CMK (cell line): ENCODE results near the gene UMPS.
"Not testable (repeated sequence)": the region's sequence is repeated elsewhere in the genome, so short reads cannot be mapped to it uniquely, and the experiment has no call there.

ENCODE experiments used
- DNase-seq: peaks from one replicate; pipeline ENCODE4 v3.0.0-alpha.2; 2010; ENCODE audit warnings: low read depth

Gene UMPS

DNA sequence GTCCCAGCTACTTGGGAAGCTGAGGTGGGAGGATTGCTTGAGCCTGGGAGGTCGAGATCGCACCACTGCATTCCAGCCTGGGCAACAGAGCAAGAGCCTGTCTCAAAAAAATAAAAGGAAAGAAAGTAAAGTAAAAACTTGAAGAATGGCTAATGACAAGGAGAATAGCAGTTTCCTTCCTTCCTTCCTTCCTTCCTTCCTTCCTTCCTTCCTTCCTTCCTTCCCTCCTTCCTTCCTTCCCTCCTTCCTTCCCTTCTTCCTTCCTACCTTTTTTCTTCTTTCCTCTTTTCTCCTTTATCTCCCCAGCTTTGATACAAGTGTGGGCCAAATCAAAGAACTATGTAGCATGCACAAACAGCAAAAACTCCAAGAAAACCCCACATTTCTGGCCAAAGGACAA is 23.0 kb upstream of the UMPS start:
- not testable (repeated sequence) for DNase-seq

GRCh38 chr3:124707656-124708062 is 22.6 kb upstream of the UMPS start:
- no peak for DNase-seq

- no peak for DNase-seq
These were observed 15.9 kb upstream of the UMPS start for GRCh38 chr3:124714223-124714853.

- no peak for DNase-seq
These were observed 7.7 kb upstream of the UMPS start for GRCh38 chr3:124722589-124722988.

DNA sequence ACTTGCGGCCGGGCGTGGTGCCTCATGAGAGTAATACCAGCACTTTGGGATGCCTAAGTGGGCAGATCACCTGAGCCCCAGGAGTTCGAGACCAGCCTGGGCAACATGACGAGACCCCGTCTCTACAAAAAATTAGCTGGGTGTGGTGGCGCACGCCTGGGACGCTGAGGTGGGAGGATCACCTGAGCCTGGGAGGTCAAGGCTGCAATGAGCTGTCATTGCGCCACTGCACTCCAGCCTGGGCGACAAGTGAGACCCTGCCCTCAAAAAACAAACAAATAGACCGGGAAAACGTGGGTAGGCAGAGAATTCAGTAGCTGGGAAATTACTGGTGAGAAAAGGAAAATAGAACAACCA is 667 bp downstream of the UMPS start:
- DNase-seq = no peak

DNA sequence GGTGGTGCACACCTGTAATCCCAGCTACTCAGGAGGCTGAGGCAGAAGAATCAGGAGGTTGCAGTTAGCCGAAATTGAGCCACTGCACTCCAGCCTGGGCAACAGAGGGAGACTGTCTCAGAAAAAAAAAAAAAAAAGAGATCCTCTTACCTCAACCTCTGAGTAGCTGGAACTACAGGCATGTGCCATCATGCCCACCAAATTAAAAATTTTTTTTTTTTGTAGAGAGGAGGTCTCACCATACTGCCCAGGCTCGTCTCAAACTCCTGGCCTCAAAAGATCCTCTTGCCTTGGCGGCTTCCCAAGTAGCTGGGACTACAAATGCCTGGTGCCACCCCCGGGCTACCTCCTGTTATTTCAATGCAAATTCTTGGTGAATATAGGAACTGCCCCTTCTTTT is 1.5 kb downstream of the UMPS start:
- no peak for DNase-seq

DNA sequence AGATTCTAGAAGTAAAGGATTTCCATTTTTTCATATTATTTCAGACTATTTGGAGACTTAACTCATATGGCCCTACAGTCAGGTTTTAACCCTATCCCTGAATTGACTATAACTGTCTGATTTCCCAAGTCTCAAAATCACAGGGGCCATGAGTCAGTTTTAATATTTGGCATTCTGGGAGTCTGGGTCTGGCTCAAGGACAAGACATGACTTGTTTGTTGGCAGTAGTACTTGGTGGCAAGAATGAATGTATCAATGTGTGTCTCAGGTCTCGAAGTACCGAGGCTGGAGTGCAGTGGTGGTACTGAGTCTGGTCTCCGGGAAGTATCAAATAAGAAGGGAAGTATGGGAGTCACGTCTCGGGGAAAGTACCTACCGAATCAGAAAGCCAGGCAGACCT is 10.8 kb downstream of the UMPS start:
- no peak for DNase-seq

DNA sequence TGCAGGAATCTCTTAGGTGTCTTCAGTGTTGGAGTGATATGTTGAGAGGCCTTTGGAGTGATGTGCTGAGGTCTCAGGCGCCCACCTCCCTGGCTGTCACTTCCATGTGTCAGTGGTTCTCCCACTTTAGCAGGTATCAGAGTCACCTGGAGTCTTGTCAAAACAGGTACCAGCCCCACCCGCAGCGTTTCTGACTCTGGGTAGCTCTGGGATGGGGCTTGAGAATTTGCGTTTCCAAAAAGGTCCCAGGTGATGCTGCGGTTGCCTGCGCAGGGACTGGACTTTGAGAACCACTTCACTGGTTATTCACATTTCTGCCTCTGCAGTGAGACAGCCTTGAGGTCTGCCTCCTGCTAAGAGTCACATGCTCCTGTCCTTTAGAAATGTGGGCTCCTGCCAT is 15.5 kb downstream of the UMPS start:
- no peak for DNase-seq

GRCh38 chr3:124747111-124747981 is 17.1 kb downstream of the UMPS start:
- DNase-seq = no peak

- no peak for DNase-seq
These were observed 18.4 kb downstream of the UMPS start for GRCh38 chr3:124748560-124749198.

DNA sequence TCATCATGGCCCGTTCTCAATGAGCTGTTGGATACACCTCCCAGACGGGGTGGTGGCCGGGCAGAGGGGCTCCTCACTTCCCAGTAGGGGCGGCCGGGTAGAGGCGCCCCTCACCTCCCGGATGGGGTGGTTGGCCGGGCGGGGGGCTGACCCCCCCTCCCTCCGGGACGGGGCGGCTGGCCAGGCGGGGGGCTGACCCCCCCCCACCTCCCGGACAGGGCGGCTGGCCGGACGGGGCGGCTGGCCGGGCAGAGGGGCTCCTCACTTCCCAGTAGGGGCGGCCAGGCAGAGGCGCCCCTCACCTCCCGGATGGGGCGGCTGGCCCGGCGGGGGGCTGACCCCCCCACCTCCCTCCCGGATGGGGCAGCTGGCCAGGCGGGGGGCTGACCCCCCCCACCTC is 19.6 kb downstream of the UMPS start:
- not testable (repeated sequence) for DNase-seq

- no peak for DNase-seq
These were observed 21.2 kb downstream of the UMPS start for GRCh38 chr3:124751501-124751900.

DNA sequence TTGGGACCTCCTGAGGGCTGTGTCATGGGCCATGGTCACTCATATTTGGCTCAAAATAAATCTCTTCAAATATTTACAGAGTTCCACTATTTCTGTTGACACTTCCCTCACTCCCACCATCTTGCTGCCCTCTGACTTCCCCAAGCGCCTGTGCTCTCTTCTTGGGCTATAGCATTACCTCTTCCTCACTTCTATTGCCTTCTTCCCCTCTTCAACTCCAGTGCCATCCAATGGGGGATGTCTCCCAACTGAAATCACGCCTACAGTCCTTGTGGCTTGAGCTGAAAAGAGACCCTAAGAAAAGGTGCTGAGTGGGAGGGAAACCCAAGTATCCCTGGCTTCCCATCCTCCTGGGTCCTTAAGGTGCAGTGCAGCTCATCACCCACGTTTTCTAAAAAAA is 21.8 kb downstream of the UMPS start:
- no peak for DNase-seq

GRCh38 chr3:124757926-124758325 is 27.7 kb downstream of the UMPS start:
- DNase-seq = not testable (repeated sequence)

GRCh38 chr3:124758851-124759635 is 28.8 kb downstream of the UMPS start:
- no peak for DNase-seq

DNA sequence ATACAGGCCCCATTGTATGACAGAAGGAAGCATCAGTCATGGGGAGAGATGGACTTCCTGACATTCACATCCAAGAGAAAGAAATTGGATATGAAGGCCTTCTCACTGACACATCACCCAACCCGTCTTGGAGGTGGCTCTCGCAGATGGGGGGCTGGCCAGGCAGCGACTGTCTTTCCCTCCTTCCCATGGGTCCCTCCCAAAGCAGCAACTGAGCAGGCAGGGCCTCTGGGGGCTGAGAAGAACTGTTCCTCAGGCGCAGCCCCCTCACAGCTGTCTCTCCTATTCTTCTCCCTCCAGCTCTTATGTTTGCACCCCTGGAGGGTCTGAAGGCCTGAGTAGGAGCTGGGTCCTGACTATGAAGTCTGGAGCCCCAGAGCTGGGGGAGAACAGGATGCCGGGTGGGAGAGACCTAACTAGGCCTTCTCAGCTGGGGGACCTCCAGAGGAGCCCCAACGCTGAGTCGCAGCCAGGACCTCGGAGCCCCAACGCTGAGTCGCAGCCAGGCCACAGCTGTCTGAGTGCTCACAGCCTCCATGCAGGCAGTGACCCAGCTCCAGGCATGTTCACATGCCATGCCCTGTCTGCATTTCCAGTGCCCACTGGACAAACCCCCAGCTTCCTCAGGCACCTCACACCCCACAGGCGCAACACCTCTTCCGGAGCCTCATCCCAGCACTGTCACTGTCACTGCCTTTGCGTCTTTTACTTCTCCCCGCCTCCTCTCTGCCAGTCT is 29.6 kb downstream of the UMPS start:
- no peak for DNase-seq

- DNase-seq = no peak
These were observed 30.3 kb downstream of the UMPS start for GRCh38 chr3:124760601-124761000.

GRCh38 chr3:124761250-124761796 is 31.1 kb downstream of the UMPS start:
- DNase-seq = peak; percentile 30

DNA sequence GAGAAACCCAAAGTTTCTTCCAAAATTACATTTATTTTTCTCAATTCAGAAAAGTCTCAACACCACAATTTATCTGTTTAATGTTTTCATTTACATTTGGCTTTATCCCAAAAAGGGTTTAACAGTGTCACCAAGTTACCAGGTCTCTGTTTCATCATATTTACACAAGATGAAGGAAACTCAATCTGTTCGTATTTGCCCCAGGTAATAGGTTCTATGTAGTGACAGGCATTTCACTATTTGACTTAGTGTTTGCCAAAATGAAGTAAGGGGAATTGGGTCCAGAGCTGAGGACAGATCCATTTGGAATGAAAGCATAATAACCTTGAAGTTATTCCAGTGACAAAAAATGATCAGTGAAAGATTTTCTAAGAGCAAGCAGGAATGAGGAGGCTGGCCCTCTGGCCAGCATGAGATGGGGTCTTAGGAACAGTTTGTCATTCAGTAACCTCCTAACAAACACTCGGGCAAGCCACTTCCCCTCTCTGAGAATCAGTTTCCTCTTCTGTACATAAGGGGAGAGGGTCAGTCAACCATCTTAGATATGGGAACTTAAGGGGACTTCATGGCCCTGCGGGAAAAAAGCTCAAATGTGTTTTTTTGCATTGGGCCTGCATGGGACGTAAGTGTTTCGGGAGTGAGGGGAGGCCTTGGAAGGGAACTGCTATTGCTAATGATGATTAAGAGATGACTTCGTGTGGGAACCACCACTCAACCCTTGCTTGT is 31.8 kb downstream of the UMPS start:
- no peak for DNase-seq

DNA sequence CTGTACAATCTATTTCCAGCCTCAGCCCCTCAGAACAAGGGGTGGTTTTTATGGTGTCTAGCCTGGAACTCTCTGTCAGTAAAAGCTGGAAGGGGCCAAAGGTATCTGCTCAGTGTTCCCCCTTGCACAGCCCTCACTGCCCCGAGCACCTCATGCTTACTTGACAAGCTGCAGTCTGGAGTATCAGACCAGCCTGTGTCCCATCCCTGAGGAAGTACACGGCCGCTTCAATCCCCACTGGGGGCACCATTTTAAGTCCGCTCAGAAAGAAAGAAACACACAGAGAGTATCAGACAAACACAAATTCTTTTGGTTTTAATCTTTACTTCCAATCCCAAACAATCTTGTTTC is 32.4 kb downstream of the UMPS start:
- DNase-seq = no peak

- no peak for DNase-seq
These were observed 33.0 kb downstream of the UMPS start for GRCh38 chr3:124763206-124763605.
